HEK293 (cell line): ENCODE results near the gene RPL11.

Experiments
- CTCF ChIA-PET: fragments of 350-600 bp; formaldehyde crosslinking; extraction: SDS; loops from one replicate; lab custom pipeline; 2021; ENCODE audit warnings: antibody characterized with exemption; lab: Yijun Ruan, JAX
- POLR2A ChIA-PET: fragments of 300-600 bp; formaldehyde crosslinking; extraction: SDS; loops from one replicate; lab custom pipeline; 2020; ENCODE audit warnings: antibody characterized with exemption, inconsistent platforms; lab: Yijun Ruan, JAX
- H3K27ac ChIP-seq: fragments of 200-500 bp; sonication (Bioruptor generic); 2 replicates; pipeline ENCODE4 v1.5.1; 2014; ENCODE audit warnings: low read depth, low read length, control low read depth, inconsistent platforms; ENCODE audit errors: extremely low read depth
- H3K36me3 ChIP-seq, 2 experiments: fragments of 200-500 bp in 1 of 2; sonication (Bioruptor generic) in 1 of 2; 1 replicate in 1 of 2; 2 replicates in 1 of 2; pipeline ENCODE4 v1.5.1; 2014 to 2017; ENCODE audit warnings: inconsistent platforms in 2 of 2, low read length in 2 of 2; ENCODE audit not compliant: control insufficient read depth in 2 of 2, insufficient read depth in 1 of 2
- H3K4me1 ChIP-seq: fragments of 200-500 bp; sonication (Bioruptor generic); 2 replicates; pipeline ENCODE4 v1.5.1; 2014; ENCODE audit warnings: mild to moderate bottlenecking, low read length, inconsistent platforms; ENCODE audit not compliant: control insufficient read depth, insufficient read depth
- H3K4me3 ChIP-seq: 2 replicates; pipeline ENCODE4 v1.5.1; 2011; ENCODE audit warnings: low read depth, mild to moderate bottlenecking, control low read depth, low read length, moderate library complexity
- H3K9me3 ChIP-seq: fragments of 200-500 bp; sonication (Bioruptor generic); 2 replicates; pipeline ENCODE4 v1.5.1; 2014; ENCODE audit warnings: low read depth, low read length, inconsistent platforms; ENCODE audit not compliant: control insufficient read depth, insufficient read depth
- ELK4 ChIP-seq: IDR thresholded peaks from 2 replicates; pipeline ENCODE4 v1.6.1; 2011; ENCODE audit warnings: mild to moderate bottlenecking, low read depth, low read length, borderline replicate concordance
- MEIS1 ChIP-seq: sonication (generic); formaldehyde crosslinking; IDR thresholded peaks from 2 replicates; pipeline ENCODE4 v1.8.1; 2022; ENCODE audit warnings: missing genetic modification reagents, mild to moderate bottlenecking, borderline replicate concordance
- SETDB1 ChIP-seq: IDR thresholded peaks from one replicate; pipeline ENCODE4 v1.6.1; 2017; ENCODE audit warnings: mild to moderate bottlenecking, low read length, moderate library complexity, mixed read lengths; ENCODE audit not compliant: insufficient read length
- TCF7L2 ChIP-seq: IDR thresholded peaks from 2 replicates; pipeline ENCODE4 v1.6.1; 2011; ENCODE audit warnings: low read depth, mild to moderate bottlenecking, inconsistent platforms, low read length, moderate library complexity, borderline replicate concordance
- ZNF2 ChIP-seq: fragments of 450-650 bp; formaldehyde crosslinking; IDR thresholded peaks from 2 replicates; pipeline ENCODE4 v1.5.1; 2016; ENCODE audit warnings: missing biosample characterization, missing genetic modification characterization
- ZNF248 ChIP-seq: fragments of 450-650 bp; formaldehyde crosslinking; IDR thresholded peaks from 2 replicates; pipeline ENCODE4 v1.5.1; 2017; ENCODE audit warnings: missing biosample characterization, missing genetic modification characterization
- ZNF366 ChIP-seq: fragments of 450-650 bp; formaldehyde crosslinking; conservative IDR thresholded peaks from 2 replicates; pipeline ENCODE4 v1.5.1; 2016; ENCODE audit warnings: missing biosample characterization, missing genetic modification characterization
- ZNF473 ChIP-seq: fragments of 450-650 bp; formaldehyde crosslinking; IDR thresholded peaks from 2 replicates; pipeline ENCODE4 v1.5.1; 2017; ENCODE audit warnings: missing biosample characterization, missing genetic modification characterization
- ZNF518A ChIP-seq: fragments of 450-650 bp; formaldehyde crosslinking; conservative IDR thresholded peaks from 2 replicates; pipeline ENCODE4 v1.5.1; 2016; ENCODE audit warnings: low read depth, missing biosample characterization, missing genetic modification characterization
- ZNF654 ChIP-seq: fragments of 450-650 bp; formaldehyde crosslinking; IDR thresholded peaks from 2 replicates; pipeline ENCODE4 v1.5.1; 2016; ENCODE audit warnings: low read depth, missing biosample characterization, missing genetic modification characterization
- ZNF776 ChIP-seq: fragments of 450-650 bp; formaldehyde crosslinking; IDR thresholded peaks from 2 replicates; pipeline ENCODE4 v1.5.0; 2017; ENCODE audit warnings: missing biosample characterization, missing genetic modification characterization, borderline replicate concordance
- TF ChIP-seq, protein P1 (sequence below): fragments of 450-650 bp; formaldehyde crosslinking; optimal IDR thresholded peaks from 2 replicates; pipeline ENCODE3; 2016; ENCODE audit warnings: missing biosample characterization, mild to moderate bottlenecking, missing genetic modification characterization
- TF ChIP-seq, protein P2 (sequence below): fragments of 450-650 bp; formaldehyde crosslinking; IDR thresholded peaks from 2 replicates; pipeline ENCODE4 v1.5.1; 2016; ENCODE audit warnings: missing biosample characterization, missing genetic modification characterization, borderline replicate concordance

The RPL11 gene

DNA sequence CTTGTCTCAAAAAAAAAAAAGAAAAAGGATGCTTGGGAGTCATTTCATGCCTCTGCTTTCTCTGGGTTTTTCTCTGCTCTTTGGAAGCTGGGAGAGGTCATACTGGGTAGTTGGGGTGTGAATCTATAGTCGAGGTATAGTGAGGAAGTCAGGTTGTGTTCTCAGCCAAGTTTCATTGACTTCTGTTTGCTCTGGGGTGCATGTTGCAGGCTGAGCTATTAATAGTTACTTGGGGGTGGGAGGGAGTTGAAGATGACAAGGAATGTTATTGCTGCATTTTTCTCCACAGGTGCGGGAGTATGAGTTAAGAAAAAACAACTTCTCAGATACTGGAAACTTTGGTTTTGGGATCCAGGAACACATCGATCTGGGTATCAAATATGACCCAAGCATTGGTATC lies 2.8 kb downstream of the RPL11 start (continued):
- TF ChIP-seq, protein P1, sequence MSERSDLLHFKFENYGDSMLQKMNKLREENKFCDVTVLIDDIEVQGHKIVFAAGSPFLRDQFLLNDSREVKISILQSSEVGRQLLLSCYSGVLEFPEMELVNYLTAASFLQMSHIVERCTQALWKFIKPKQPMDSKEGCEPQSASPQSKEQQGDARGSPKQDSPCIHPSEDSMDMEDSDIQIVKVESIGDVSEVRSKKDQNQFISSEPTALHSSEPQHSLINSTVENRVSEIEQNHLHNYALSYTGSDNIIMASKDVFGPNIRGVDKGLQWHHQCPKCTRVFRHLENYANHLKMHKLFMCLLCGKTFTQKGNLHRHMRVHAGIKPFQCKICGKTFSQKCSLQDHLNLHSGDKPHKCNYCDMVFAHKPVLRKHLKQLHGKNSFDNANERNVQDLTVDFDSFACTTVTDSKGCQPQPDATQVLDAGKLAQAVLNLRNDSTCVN = no peak
- no peak for TF ChIP-seq ZNF2 (tag by site-specific recombination)
- no peak for TF ChIP-seq SETDB1

DNA sequence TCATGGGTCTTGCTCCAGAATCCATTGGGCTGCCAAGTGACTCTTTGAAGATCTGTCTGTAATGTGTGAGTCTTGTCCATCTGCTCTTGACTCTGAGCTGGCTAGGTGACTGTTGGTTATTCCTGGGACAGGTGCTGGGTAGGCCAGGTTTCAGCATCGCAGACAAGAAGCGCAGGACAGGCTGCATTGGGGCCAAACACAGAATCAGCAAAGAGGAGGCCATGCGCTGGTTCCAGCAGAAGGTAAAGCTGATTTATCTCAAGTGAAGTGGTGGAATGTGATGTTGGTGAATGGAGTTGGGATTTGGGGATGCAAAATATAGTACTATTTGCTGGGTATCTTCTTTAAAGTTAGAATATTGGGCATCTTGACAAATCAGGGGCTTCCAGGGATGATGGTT lies 4.1 kb downstream of the RPL11 start:
- H3K4me3 ChIP-seq = no peak overlapping the region
- POLR2A ChIA-PET = no interaction called here
- H3K9me3 ChIP-seq = no peaks in the 10 kb centered on the region
- CTCF ChIA-PET = interaction anchor here (0.6 kb wide), 1 partner anchor 31 kb away, joined by 3 read pairs; no protein-coding TSS in a partner anchor
- TF ChIP-seq MEIS1 (CRISPR knock-in tag) = no peak
- no peak for TF ChIP-seq ZNF473 (tag by site-specific recombination)
- no peak for TF ChIP-seq TCF7L2
- no peak for TF ChIP-seq ZNF654 (tag by site-specific recombination)
- TF ChIP-seq ZNF248 (tag by site-specific recombination) = no peak
- no peak for TF ChIP-seq ZNF366 (tag by site-specific recombination)
- TF ChIP-seq, protein P2, sequence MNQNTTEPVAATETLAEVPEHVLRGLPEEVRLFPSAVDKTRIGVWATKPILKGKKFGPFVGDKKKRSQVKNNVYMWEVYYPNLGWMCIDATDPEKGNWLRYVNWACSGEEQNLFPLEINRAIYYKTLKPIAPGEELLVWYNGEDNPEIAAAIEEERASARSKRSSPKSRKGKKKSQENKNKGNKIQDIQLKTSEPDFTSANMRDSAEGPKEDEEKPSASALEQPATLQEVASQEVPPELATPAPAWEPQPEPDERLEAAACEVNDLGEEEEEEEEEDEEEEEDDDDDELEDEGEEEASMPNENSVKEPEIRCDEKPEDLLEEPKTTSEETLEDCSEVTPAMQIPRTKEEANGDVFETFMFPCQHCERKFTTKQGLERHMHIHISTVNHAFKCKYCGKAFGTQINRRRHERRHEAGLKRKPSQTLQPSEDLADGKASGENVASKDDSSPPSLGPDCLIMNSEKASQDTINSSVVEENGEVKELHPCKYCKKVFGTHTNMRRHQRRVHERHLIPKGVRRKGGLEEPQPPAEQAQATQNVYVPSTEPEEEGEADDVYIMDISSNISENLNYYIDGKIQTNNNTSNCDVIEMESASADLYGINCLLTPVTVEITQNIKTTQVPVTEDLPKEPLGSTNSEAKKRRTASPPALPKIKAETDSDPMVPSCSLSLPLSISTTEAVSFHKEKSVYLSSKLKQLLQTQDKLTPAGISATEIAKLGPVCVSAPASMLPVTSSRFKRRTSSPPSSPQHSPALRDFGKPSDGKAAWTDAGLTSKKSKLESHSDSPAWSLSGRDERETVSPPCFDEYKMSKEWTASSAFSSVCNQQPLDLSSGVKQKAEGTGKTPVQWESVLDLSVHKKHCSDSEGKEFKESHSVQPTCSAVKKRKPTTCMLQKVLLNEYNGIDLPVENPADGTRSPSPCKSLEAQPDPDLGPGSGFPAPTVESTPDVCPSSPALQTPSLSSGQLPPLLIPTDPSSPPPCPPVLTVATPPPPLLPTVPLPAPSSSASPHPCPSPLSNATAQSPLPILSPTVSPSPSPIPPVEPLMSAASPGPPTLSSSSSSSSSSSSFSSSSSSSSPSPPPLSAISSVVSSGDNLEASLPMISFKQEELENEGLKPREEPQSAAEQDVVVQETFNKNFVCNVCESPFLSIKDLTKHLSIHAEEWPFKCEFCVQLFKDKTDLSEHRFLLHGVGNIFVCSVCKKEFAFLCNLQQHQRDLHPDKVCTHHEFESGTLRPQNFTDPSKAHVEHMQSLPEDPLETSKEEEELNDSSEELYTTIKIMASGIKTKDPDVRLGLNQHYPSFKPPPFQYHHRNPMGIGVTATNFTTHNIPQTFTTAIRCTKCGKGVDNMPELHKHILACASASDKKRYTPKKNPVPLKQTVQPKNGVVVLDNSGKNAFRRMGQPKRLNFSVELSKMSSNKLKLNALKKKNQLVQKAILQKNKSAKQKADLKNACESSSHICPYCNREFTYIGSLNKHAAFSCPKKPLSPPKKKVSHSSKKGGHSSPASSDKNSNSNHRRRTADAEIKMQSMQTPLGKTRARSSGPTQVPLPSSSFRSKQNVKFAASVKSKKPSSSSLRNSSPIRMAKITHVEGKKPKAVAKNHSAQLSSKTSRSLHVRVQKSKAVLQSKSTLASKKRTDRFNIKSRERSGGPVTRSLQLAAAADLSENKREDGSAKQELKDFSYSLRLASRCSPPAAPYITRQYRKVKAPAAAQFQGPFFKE = no peak
- no peak for TF ChIP-seq ELK4
- no peak for TF ChIP-seq ZNF776 (tag by site-specific recombination)
- TF ChIP-seq ZNF518A (tag by site-specific recombination) = no peak
- H3K4me1 ChIP-seq = no peaks in the 10 kb centered on the region
- no peak overlapping the region for H3K27ac ChIP-seq
- peaks cover 38 to 87% of the 10 kb centered on the region in 2 experiments for H3K36me3 ChIP-seq
